SIG-M5 (cell line): Measurements from ENCODE around the gene OPRD1.
"Not testable (repeated sequence)": the region's sequence is repeated elsewhere in the genome, so short reads cannot be mapped to it uniquely, and the experiment has no call there.

ENCODE experiments used
- DNase-seq: peaks from one replicate; lab custom pipeline; 2025; lab: John Stamatoyannopoulos, UW

OPRD1 gene

GRCh38 chr1:28801461-28801860, 10.5 kb upstream of the OPRD1 start:
- no peak for DNase-seq

- DNase-seq: no peak
These were observed 8.9 kb upstream of the OPRD1 start for GRCh38 chr1:28803051-28803450.

- no peak for DNase-seq
These were observed 8.3 kb upstream of the OPRD1 start for GRCh38 chr1:28803662-28804061.

- no peak for DNase-seq
These were observed 7.9 kb upstream of the OPRD1 start for GRCh38 chr1:28804071-28804470.

- DNase-seq: no peak
These were observed 4.9 kb upstream of the OPRD1 start for GRCh38 chr1:28807046-28807445.

GRCh38 chr1:28807986-28808385, 4.0 kb upstream of the OPRD1 start:
- no peak for DNase-seq

- no peak for DNase-seq
These were observed 603 bp upstream of the OPRD1 start for GRCh38 chr1:28811369-28811765.

GRCh38 chr1:28812669-28813468, 899 bp downstream of the OPRD1 start:
- DNase-seq: no peak

- DNase-seq: no peak
These were observed 2.0 kb downstream of the OPRD1 start for GRCh38 chr1:28813931-28814465.

GRCh38 chr1:28815533-28816185, 3.7 kb downstream of the OPRD1 start:
- no peak for DNase-seq

- no peak for DNase-seq
These were observed 5.2 kb downstream of the OPRD1 start for GRCh38 chr1:28817133-28817532.

GRCh38 chr1:28819020-28819419, 7.0 kb downstream of the OPRD1 start:
- DNase-seq: no peak

GRCh38 chr1:28822799-28823198, 10.8 kb downstream of the OPRD1 start:
- no peak for DNase-seq

- not testable (repeated sequence) for DNase-seq
These were observed 12.1 kb downstream of the OPRD1 start for GRCh38 chr1:28824061-28824460.

GRCh38 chr1:28828227-28828858, 16.4 kb downstream of the OPRD1 start:
- DNase-seq: not testable (repeated sequence)

GRCh38 chr1:28830814-28831213, 18.8 kb downstream of the OPRD1 start:
- no peak for DNase-seq

GRCh38 chr1:28832966-28833365, 21.0 kb downstream of the OPRD1 start:
- no peak for DNase-seq

GRCh38 chr1:28833381-28833780, 21.4 kb downstream of the OPRD1 start:
- DNase-seq: no peak

- DNase-seq: no peak
These were observed 23.3 kb downstream of the OPRD1 start for GRCh38 chr1:28835237-28835650.

- DNase-seq: no peak
These were observed 24.5 kb downstream of the OPRD1 start for GRCh38 chr1:28836421-28836956.

- DNase-seq: no peak
These were observed 29.1 kb downstream of the OPRD1 start for GRCh38 chr1:28840928-28841544.
